HepG2 (cell line): Measurements from ENCODE around the gene GFOD1. TPM values are rescaled to one million over a fixed set of nuclear protein-coding genes. Genes with fewer than 3 reads are reported as not detected.

Source experiments
- AHDC1 ChIP-seq: sonication (generic); formaldehyde crosslinking; IDR thresholded peaks from 2 replicates; pipeline ENCODE4 v1.5.1; 2020; ENCODE audit warnings: mild to moderate bottlenecking, missing genetic modification reagents, borderline replicate concordance
- FOXK1 ChIP-seq: sonication (generic); formaldehyde crosslinking; IDR thresholded peaks from 2 replicates; pipeline ENCODE4 v1.4.0; 2020; ENCODE audit warnings: low read depth, missing genetic modification reagents, borderline replicate concordance
- FOXP4 ChIP-seq: sonication (generic); formaldehyde crosslinking; IDR thresholded peaks from 2 replicates; pipeline ENCODE4 v1.4.0; 2020; ENCODE audit warnings: missing genetic modification reagents
- GABPB1 ChIP-seq: IDR thresholded peaks from 2 replicates; pipeline ENCODE4 v1.6.1; 2016; ENCODE audit warnings: mild to moderate bottlenecking, missing genetic modification reagents, moderate library complexity, missing compliant biosample characterization
- HDAC6 ChIP-seq: fragments of 200-600 bp; sonication (generic); IDR thresholded peaks from 2 replicates; pipeline ENCODE4 v1.7.0; 2017; ENCODE audit warnings: mild to moderate bottlenecking, antibody characterized with exemption, low read length, low read depth
- KDM3A ChIP-seq: IDR thresholded peaks from 2 replicates; pipeline ENCODE4 v1.6.1; 2018; ENCODE audit warnings: low read depth, missing compliant biosample characterization
- MIXL1 ChIP-seq: IDR thresholded peaks from 2 replicates; pipeline ENCODE4 v1.6.1; 2016
- MTF1 ChIP-seq: sonication (generic); formaldehyde crosslinking; IDR thresholded peaks from 2 replicates; pipeline ENCODE4 v1.5.0; 2020; ENCODE audit warnings: missing genetic modification reagents
- RAD51 ChIP-seq: fragments of 450-650 bp; IDR thresholded peaks from 2 replicates; pipeline ENCODE4 v1.6.1; 2016; ENCODE audit warnings: borderline replicate concordance
- ZBTB37 ChIP-seq: sonication (generic); formaldehyde crosslinking; IDR thresholded peaks from 2 replicates; pipeline ENCODE4 v1.4.0; 2020; ENCODE audit warnings: mild to moderate bottlenecking, missing genetic modification reagents
- ZBTB4 ChIP-seq: sonication (generic); formaldehyde crosslinking; IDR thresholded peaks from 2 replicates; pipeline ENCODE4 v1.4.0; 2020; ENCODE audit warnings: missing genetic modification reagents, mild to moderate bottlenecking, borderline replicate concordance
- ZNF607 ChIP-seq: sonication (generic); formaldehyde crosslinking; IDR thresholded peaks from 2 replicates; pipeline ENCODE4 v1.5.1; 2020; ENCODE audit warnings: missing genetic modification reagents, mild to moderate bottlenecking, borderline replicate concordance
- ZSCAN22 ChIP-seq: sonication (generic); formaldehyde crosslinking; IDR thresholded peaks from 2 replicates; pipeline ENCODE4 v1.4.0; 2020; ENCODE audit warnings: mild to moderate bottlenecking, missing genetic modification reagents
- polyA plus RNA-seq, 8 experiments: library from polyadenylated mRNA; depleted of rRNA in 3 of 8; stranded (reverse) in 7 of 8; unstranded in 1 of 8; fragments of >200 nt; fragmentation: Illumina TruSeq in 4 of 8; extraction: Trizol in 4 of 8; gene quantifications; 2 replicates each; pipeline versions ENCODE4 v1.2.1 to v1.2.3, GENCODE V29; 2011 to 2016; ENCODE audit warnings: low read depth in 4 of 8, missing spikeins in 1 of 8, mixed read lengths in 1 of 8; ENCODE audit not compliant: insufficient read depth in 1 of 8
- total RNA-seq, 5 experiments: library from RNA; depleted of rRNA; stranded (reverse); fragments of >200 nt; fragmentation: Illumina TruSeq; extraction: Trizol; gene quantifications; 2 replicates each; pipeline ENCODE4 v1.2.3, GENCODE V29; 2016; ENCODE audit warnings: low read depth in 1 of 5

The GFOD1 gene
- total and polyA plus RNA-seq, 2 of the 13 experiments (the other 11 are each of a cell fraction or from before 2014, with no cell fraction given), result 1.9 to 6.4 TPM

- no peak for TF ChIP-seq ZNF607
- TF ChIP-seq ZBTB4, result 0 out of 2 replicates have a peak, but pooled peaks have one; percentile 1
- 0 out of 2 replicates have a peak, but pooled peaks have one; percentile 17 for TF ChIP-seq FOXP4 (CRISPR knock-in tag)
- peak; percentile 90; the same call in 1 of the 2 replicates for TF ChIP-seq MIXL1 (CRISPR knock-in tag)
- TF ChIP-seq GABPB1 (CRISPR knock-in tag), result peak; percentile 69
- TF ChIP-seq HDAC6, result no peak
- 0 out of 2 replicates have a peak, but pooled peaks have one; percentile 40 for TF ChIP-seq KDM3A (CRISPR knock-in tag)
- TF ChIP-seq ZSCAN22 (CRISPR knock-in tag), result no peak
- TF ChIP-seq MTF1, result no peak
- peak; percentile 74; the same call in 1 of the 2 replicates for TF ChIP-seq RAD51
- peak; percentile 74 for TF ChIP-seq FOXK1 (CRISPR knock-in tag)
- no peak for TF ChIP-seq ZBTB37 (CRISPR knock-in tag)
- TF ChIP-seq AHDC1, result no peak
These were observed 80.6 kb downstream of the GFOD1 start (continued) for GRCh38 chr6:13406781-13407180.
